Natural killer cell (primary cell): Measurements from ENCODE around the gene KDM4C. TPM values are rescaled to one million over a fixed set of nuclear protein-coding genes. Genes with fewer than 3 reads are reported as not detected.

Source experiments
- ATAC-seq, 3 donors: fragments of 150-1000 bp in 2 of 3; fragments of 200-7000 bp in 1 of 3; cut with Tn5 transposase; 1 replicate in 1 of 3; 2 replicates in 2 of 3; pipeline ENCODE4 v1.10.0; 2021; ENCODE audit warnings: mild to moderate bottlenecking in 2 of 3, moderate library complexity in 2 of 3
- DNase-seq, 2 donors: peaks; one replicate each; pipeline versions ENCODE4 v3.0.0 to v3.0.0-alpha.2; 2013 to 2021; ENCODE audit warnings: mixed read lengths in 1 of 2
- H3K27ac ChIP-seq: one replicate; pipeline ENCODE4 v1.5.1; 2013; ENCODE audit warnings: mild to moderate bottlenecking, low read length
- H3K27me3 ChIP-seq: one replicate; pipeline ENCODE4 v1.6.1; 2013; ENCODE audit warnings: low read length; ENCODE audit not compliant: control insufficient read depth, insufficient read depth
- H3K36me3 ChIP-seq: one replicate; pipeline ENCODE4 v1.6.1; 2013; ENCODE audit warnings: low read length; ENCODE audit not compliant: control insufficient read depth, insufficient read depth
- H3K4me1 ChIP-seq: one replicate; pipeline ENCODE4 v1.6.1; 2013; ENCODE audit warnings: low read length; ENCODE audit not compliant: control insufficient read depth, insufficient read depth
- H3K4me3 ChIP-seq: one replicate; pipeline ENCODE4 v1.5.1; 2013; ENCODE audit warnings: low read length
- H3K9me3 ChIP-seq: one replicate; pipeline ENCODE4 v1.6.1; 2013; ENCODE audit warnings: low read length; ENCODE audit not compliant: control insufficient read depth, insufficient read depth
- H3K27ac Mint-ChIP-seq, 2 donors: one replicate each; pipeline ENCODE4 v1.8.0; 2022; ENCODE audit warnings: mild to moderate bottlenecking in 2 of 2, mixed read lengths in 2 of 2, moderate library complexity in 1 of 2
- H3K27me3 Mint-ChIP-seq, 2 donors: one replicate each; pipeline ENCODE4 v1.8.0; 2022; ENCODE audit warnings: low read depth in 2 of 2, mixed read lengths in 2 of 2
- H3K36me3 Mint-ChIP-seq: one replicate; pipeline ENCODE4 v1.8.0; 2022; ENCODE audit warnings: mixed read lengths
- H3K4me1 Mint-ChIP-seq, 2 donors: one replicate each; pipeline ENCODE4 v1.8.0; 2022; ENCODE audit warnings: mixed read lengths in 2 of 2
- H3K4me3 Mint-ChIP-seq: one replicate; pipeline ENCODE4 v1.8.0; 2022; ENCODE audit warnings: mild to moderate bottlenecking, moderate library complexity, mixed read lengths
- H3K9me3 Mint-ChIP-seq, 2 donors: one replicate each; pipeline ENCODE4 v1.8.0; 2022; ENCODE audit warnings: mixed read lengths in 2 of 2
- WGBS: methylation state at CpG from one replicate; pipeline ENCODE4 v1.1.7; 2013; ENCODE audit warnings: missing lambda C conversion rate; ENCODE audit not compliant: insufficient coverage; 5-methylcytosine and 5-hydroxymethylcytosine counted together
- intact Hi-C: fragments of 100-400 bp; cut with micrococcal nuclease; formaldehyde crosslinking; loops from one replicate; pipeline ENCODE4 v1.14.2; 2022
- total RNA-seq, 4 donors: library from RNA; stranded (reverse); fragments of 120-200 nt in 1 of 4; gene quantifications; one replicate each; pipeline versions ENCODE4 v1.2.3 to v1.2.4, GENCODE V29; 2013 to 2022
- TF ChIP-seq, protein P1 (sequence below): fragments of 200-600 bp; IDR thresholded peaks from one replicate; pipeline ENCODE4 v1.8.0; 2022; ENCODE audit warnings: antibody characterized with exemption

The KDM4C gene
- total RNA-seq, 3 donors from 2014 or later (not counting 1 experiment from before 2014, with no cell fraction given), result 115 to 137 (median 116) TPM

DNA sequence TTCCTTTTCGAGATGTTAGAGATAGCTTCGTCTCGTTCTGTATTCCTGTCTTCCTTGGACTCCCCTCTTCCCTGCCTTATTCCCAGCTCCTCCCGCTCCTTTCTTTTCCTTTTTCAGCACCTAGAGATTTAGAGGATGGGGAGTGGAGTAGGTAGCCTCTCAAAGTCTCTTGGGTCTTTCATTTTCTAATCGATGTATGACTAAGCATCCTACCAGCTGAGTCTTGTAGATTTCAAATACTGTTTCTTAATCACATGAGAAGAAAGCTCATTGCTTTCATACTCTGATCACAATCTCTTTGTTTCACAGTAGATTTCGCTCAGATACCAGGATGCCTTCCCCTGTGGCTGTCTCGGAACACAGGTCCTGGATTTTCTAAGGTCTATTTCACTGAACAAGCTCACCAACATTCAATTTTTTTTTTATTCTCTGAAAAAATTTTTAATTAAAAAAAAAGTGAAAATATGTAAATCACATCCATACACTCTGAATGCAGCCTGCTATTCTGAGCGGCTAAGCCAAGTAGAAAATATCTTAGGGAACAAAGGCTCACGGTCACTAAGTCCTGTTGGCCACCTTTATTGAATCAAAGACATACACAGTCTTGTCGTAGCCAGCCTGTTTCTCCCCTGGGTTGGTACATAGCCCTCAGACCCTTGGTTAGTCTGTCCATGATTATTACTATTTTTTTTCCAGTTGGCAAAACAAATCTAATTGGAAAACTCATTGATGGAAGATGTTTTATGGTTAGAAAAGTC, 413.8 kb downstream of the KDM4C start:
- ATAC-seq, result no peak
- no peak overlapping the region for H3K4me3 Mint-ChIP-seq
- H3K4me1 Mint-ChIP-seq, result peaks cover 21 to 27% of the 10 kb centered on the region in 2 donors
- H3K36me3 Mint-ChIP-seq, result peaks cover 8% of the 10 kb centered on the region
- whole genome bisulfite sequencing, result 95% methylated on average over 9 of the region's 10 CpGs
- no peaks in the 10 kb centered on the region for H3K27me3 Mint-ChIP-seq
- H3K36me3 ChIP-seq, result peaks cover 48% of the 10 kb centered on the region
- H3K9me3 ChIP-seq, result no peaks in the 10 kb centered on the region
- intact Hi-C loops, result no loop called here
- H3K4me1 ChIP-seq, result peaks cover 3% of the 10 kb centered on the region
- TF ChIP-seq, protein P1, sequence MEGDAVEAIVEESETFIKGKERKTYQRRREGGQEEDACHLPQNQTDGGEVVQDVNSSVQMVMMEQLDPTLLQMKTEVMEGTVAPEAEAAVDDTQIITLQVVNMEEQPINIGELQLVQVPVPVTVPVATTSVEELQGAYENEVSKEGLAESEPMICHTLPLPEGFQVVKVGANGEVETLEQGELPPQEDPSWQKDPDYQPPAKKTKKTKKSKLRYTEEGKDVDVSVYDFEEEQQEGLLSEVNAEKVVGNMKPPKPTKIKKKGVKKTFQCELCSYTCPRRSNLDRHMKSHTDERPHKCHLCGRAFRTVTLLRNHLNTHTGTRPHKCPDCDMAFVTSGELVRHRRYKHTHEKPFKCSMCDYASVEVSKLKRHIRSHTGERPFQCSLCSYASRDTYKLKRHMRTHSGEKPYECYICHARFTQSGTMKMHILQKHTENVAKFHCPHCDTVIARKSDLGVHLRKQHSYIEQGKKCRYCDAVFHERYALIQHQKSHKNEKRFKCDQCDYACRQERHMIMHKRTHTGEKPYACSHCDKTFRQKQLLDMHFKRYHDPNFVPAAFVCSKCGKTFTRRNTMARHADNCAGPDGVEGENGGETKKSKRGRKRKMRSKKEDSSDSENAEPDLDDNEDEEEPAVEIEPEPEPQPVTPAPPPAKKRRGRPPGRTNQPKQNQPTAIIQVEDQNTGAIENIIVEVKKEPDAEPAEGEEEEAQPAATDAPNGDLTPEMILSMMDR, result no peak
- no peak overlapping the region for H3K27ac ChIP-seq
- no peaks in the 10 kb centered on the region for H3K27me3 ChIP-seq
- no peak for DNase-seq
- no peak overlapping the region for H3K4me3 ChIP-seq
- H3K9me3 Mint-ChIP-seq, result no peaks in the 10 kb centered on the region
- no peak overlapping the region for H3K27ac Mint-ChIP-seq

DNA sequence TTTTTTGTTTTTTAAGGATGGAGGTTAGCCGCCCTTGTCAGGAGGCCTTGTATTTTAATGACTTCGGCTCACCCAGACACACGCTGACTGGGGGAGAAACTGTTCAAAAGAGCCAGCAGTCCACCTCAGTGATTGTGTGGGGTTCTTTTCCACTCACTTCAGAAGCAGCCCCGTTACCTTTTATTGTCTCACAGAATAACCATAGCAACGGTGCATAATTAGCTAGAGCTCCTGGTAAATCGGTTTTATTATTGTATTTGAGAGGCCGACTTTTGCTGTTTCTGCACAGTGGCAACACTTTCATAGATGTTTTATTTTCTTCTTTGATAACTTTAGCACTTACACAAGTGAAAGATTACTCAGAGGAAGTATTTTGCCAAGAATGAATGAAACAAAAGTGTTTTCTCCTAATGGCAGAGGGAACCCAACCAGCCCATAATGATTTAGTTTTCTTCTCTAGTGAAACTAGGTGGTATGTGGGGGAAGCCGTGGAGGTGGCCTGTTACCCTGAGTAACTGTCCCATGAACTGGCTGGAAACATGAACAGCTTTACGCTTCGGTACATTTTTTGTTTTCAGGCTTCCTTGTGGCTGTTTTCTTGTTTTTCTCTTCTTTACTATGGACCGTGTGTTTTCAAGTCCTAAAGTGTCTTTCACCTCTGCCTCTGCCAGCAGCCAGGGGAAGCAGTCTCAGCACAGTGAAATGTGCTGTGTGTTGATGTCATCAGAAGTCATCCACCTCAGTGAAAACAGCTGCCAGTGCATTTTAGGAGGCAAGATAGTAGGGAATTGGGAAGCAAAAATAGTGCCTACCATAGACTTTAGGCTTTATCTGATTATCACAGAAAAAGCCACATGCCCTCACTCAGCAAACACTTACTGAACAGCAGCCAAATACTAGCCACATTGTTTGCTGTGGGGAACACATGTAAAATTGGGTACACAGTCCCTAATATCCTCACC, 414.7 kb downstream of the KDM4C start:
- Histone ChIP-seq H3K4me3 (no peak overlapping the region), H3K36me3 (peaks cover 49% of the 10 kb centered on the region), H3K27me3 (no peaks in the 10 kb centered on the region), H3K4me1 (peaks cover 3% of the 10 kb centered on the region), H3K27ac (no peak overlapping the region), H3K9me3 (no peaks in the 10 kb centered on the region)
- Mint-ChIP-seq H3K27me3 (no peaks in the 10 kb centered on the region), H3K27ac (peak overlapping the region; percentile 16 to 37), H3K9me3 (no peaks in the 10 kb centered on the region), H3K4me3 (no peak overlapping the region), H3K4me1 (peaks cover 21 to 27% of the 10 kb centered on the region in 2 donors), H3K36me3 (peaks cover 8% of the 10 kb centered on the region)
- ATAC-seq (no peak), DNase-seq (no peak)
- TF ChIP-seq, protein P1, result no peak
- intact Hi-C loops, result no loop called here
- WGBS, result 84% methylated on average over 11 of the region's 11 CpGs

DNA sequence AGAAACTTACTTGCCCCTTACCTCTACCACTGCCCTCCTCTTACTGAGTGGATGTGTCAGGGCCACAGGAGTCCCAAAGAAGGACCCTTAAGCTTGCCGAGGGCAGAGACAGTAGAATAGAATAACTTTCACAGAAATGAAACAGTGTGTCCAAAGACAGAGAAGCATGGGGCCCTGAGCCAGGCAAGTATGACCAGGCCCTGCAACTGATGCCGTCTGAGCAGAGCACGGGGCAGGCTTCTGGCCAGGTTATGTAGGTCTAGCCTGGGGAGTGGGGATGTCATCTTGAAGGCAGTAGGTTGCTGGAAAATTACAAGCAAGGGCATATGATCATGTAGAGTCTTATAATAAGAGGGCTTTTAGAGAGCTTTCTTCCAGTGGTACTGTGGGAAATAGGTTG, 415.4 kb downstream of the KDM4C start:
- no peaks in the 10 kb centered on the region for H3K27me3 Mint-ChIP-seq
- DNase-seq (no peak), ATAC-seq (no peak)
- Histone ChIP-seq H3K4me3 (no peak overlapping the region), H3K36me3 (peaks cover 53% of the 10 kb centered on the region), H3K27me3 (no peaks in the 10 kb centered on the region), H3K27ac (no peak overlapping the region), H3K9me3 (no peaks in the 10 kb centered on the region), H3K4me1 (peaks cover 3% of the 10 kb centered on the region)
- peak overlapping the region; percentile 16 to 37 for H3K27ac Mint-ChIP-seq
- H3K9me3 Mint-ChIP-seq, result no peaks in the 10 kb centered on the region
- intact Hi-C loops, result no loop called here
- WGBS, result 93% methylated on average over 3 of the region's 3 CpGs
- TF ChIP-seq, protein P1, result no peak
- no peak overlapping the region for H3K4me3 Mint-ChIP-seq
- peaks cover 14% of the 10 kb centered on the region for H3K36me3 Mint-ChIP-seq
- peaks cover 21 to 30% of the 10 kb centered on the region in 2 donors for H3K4me1 Mint-ChIP-seq
